T follicular helper cell (primary cell): ENCODE results near the gene DTNB.
"Not testable (repeated sequence)": the region's sequence is repeated elsewhere in the genome, so short reads cannot be mapped to it uniquely, and the experiment has no call there.

ENCODE experiments used
- DNase-seq: peaks from one replicate; pipeline ENCODE4 v3.0.0-alpha.2; 2020; ENCODE audit warnings: low read depth

DTNB gene

GRCh38 chr2:25589676-25590205 is 83.6 kb downstream of the DTNB start:
- no peak for DNase-seq

DNA sequence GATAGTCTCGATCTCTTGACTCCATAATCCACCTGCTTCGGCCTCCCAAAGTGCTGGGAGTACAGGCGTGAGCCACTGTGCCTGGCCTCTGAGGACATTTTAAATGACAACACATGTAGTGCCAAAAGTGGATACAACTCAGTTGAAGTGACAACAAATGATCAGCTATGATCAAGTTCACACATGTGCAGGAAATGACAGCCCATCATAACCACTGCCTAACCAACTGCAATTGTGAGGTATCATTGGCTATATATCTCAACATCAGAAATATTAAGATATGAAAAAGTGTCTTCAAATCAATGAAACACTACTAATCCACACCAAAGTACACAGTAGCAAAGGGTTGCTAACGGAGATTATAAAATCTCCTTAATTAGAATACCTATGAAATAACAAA is 84.8 kb downstream of the DTNB start:
- DNase-seq: no peak

- no peak for DNase-seq
These were observed 86.0 kb downstream of the DTNB start for GRCh38 chr2:25587361-25587760.

DNA sequence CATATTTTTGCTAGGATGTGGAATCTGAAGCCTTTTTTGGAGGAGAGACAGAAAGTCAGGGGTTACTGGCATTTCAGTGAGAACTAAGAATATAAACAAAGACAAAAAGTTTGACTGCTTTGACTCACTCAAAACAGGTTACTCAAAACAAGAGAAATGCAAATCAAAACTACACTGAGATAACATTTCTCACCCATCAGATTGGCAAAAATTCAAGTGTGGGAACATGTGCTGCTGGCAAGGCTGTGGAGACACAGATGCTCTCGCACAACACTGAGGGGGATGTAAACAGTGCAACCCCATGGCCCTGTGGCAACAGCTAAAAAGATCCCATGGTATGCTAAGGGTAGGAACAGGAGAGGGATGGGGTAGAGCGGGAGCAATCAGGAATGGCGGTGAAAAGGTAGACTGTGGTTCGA is 86.6 kb downstream of the DTNB start:
- no peak for DNase-seq

- DNase-seq: no peak
These were observed 88.2 kb downstream of the DTNB start for GRCh38 chr2:25585189-25585588.

DNA sequence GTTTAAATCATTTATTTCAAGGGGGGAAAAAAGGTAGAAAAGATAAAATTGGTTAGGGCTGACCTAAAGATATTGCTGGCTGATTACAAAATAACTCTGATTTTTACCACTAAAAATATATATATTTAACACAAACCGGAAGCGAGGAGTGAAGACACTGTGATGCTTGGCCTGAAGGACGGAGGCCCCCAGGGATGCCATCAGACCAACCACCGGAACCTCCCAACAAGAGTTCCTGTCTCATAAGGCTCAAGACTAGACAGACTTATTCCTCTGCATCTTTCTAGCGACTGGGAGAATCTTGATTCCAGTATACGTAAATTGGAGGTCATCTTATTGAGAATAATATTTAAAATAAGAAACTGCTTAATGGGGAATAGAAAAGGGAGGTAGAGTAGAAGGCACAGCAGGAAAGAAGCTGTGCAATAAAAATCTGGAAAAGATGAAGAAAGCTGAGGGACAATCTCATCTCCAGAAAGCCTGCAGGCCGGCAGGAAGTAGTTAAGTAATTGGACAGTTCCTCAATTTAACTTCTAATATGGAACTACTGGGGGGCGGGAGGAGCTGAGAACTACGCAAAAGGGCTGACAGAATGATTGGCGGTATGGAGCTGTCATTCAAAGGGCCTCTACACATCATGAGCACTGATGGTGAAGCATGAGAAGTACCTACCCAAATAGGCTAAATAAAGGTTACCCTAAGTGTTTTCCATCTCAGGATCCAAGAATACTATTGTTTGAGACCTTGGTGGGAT is 91.1 kb downstream of the DTNB start:
- DNase-seq: no peak

DNA sequence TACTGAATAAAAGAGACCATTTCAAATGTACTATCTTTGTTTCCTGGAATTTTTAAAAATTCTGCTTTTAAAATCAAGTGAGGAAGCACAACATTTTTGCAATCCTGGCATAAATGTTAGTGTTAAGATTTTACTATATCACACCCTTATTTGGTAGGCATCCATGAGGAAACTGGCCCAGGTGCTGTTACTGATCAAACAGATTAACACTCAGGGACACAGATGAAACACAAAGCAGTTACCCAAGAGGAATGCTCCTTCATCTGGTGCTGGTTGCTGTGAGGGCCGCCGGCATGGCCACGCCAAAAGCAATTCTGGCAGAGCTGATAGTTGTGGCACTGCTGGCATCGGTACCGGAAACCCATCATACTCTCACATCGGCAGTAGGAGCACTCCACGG is 96.8 kb downstream of the DTNB start:
- no peak for DNase-seq

DNA sequence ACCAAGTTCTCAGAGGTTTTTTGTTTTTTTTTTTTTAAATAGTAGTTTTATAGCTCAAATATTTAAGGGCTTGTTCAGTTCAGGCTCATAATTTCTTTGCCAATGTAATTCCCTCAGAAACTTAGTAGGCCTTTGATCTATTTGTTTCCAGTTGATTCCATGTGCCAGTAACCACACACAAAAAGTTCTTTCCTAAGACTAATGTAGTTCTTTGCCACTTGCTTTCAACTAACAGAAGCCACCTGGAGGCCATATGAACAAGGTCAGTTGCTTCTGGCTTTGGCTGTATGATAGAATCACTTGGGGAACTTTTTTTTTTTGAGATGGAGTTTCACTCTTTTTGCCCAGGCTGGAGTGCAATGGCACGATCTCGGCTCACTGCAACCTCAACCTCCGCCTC is 100.7 kb downstream of the DTNB start:
- no peak for DNase-seq

DNA sequence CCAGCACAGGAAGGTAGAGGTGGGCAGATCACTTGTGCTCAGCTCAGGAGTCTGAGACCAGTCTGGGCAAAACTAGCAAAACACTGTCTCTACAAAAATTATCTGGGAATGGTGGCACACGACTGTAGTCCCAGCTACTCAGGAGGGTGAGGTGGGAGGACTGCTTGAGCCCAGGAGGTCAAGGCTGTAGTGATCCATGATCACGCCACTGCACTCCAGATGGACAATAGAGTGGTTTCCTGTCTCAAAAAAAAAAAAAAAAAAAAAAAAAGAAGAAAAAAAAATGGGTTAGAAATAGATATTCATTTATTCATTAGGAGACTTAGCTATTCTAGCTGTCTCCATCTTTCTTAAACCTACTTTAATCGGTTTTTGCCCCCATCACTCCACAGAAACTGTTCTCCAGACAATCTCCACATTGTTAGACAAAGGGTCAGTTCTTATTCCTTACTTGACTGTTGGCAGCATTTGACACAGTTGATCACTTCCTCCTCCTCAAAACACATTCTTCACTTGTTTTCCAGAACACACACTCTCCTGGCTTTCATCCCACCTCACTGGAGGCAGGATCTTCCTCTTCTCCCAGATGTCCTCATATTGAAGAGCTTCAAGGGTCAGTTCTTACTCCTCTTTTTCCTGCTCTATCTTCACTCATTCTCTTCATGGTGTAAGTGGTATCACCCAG is 103.1 kb downstream of the DTNB start:
- DNase-seq: no peak

- DNase-seq: no peak
These were observed 106.0 kb downstream of the DTNB start for GRCh38 chr2:25567406-25567805.

DNA sequence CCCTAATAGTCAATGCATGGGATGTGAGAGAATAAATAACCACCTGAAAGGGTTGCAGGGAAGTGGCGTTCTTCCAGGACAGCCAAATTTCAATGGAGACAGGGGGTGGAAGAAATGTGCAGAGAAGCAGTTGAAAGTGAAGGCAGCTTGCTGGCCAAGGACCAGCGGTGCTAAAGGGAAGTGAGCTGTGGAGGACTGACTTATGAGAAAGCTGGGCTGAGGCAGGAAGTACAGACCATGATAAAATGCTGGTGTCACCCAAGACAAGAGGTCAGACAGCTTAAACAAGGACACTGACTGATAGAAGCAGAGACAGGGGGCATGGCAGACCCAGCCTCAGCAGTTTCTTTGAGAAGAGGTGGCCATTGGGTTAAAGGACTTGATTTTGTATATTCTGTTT is 106.7 kb downstream of the DTNB start:
- no peak for DNase-seq

- DNase-seq: no peak
These were observed 107.3 kb downstream of the DTNB start for GRCh38 chr2:25566094-25566493.

DNA sequence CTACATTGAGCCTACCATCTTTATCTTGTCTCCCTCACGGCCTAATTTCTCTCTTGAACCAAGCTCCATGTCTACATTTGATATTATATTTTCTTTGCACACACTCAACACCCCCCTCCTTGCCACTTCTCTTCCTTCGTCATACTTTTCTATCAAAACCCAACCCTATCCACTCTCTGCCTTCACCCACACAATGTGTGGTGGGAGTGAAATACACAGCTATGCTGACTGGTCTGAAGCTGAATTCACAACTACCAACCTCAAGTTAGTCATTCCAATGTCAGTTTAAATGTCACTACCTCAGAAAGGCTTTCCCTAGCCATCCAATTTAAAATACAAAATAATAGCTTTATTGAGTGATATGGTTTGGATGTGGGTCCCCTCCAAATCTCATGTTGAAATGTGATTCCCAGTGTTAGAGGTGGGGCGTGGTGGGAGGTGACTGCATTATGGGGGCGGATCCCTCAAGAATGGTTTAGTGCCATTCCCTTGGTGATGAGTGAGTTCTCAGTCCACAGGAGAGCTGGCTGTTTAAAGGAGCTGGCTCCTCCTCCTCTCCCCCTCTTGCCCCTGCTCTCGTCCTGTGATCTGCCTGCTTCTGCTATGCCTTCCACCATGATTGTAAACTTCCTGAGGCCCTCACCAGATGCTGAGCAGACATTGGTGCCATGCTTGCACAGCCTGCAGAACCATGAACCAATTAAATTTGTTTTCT is 112.1 kb downstream of the DTNB start:
- no peak for DNase-seq

DNA sequence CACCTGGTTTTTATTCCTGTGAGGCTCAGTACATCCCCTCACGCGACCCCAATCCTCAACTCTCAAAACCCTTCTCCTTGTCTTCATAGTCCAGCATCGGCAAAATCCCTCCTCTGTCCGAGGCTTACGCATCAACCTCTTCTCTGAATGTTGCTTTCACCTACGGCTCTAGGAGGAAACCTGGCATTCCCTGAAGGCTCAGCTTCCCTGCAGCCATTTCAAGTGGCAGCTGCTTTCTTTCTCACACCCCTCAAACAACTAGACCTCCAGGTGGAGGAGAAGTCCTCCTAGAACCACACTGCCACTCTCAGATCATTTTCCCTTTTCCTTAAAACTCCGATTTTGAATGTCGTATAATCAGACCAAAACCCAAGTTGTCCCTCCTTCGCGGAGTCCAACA is 114.2 kb downstream of the DTNB start:
- DNase-seq: no peak

DNA sequence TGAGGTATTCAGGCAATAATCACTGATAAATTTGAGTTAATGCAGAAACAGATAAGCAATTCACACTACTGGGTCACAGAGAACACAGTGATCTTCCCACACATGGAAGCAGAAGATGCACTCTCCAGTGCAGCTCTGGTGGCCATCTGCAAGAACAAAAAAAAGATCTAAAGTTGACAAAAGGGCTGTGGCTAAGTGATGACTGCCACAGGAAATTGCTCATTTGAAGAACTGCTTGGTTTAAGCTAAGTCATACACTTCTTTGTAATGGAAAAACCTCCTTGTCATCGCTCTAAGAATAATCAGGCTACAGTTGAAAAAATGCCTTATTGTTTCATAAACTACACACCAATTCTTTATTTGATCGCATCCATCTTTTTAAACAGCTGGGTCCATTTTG is 115.1 kb downstream of the DTNB start:
- DNase-seq: no peak

DNA sequence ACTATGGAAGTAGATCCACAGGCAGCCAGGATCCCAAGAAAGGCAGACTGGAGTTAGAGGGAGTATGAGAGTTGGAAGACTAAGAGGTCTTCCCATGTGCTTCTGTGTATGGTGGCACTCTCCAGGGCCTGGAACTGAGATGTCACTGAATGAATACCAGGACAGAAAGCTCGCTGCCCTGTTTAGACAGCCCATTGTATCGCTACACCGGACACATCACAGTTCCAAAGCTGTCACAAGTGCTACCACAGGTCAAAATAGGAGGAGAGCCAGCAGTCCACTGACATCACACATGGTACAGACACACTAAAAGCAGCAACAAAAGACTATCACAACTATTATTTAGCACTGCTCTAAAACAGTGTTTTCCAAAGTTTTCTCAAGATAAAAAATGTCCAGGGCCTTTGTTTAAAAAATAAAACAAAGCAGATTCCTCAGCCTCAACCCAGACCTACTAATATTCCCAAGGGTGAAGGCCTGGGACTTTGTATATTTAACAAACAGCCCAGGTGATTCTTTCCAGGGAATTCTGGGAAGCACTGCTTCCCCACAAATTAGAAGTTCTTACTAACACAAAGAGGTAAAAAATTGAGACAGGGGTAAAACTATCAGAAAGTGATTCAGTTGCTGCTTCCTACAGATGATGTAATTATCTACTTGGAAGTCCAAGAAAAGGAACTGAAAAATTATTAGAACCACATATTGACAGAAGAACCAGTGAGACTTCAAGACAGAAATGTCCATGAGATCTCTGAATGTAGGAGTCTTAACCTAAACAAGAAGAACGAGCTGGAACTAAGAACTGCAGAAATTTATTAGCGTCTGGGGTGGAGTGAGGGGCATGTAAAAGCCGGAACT is 116.0 kb downstream of the DTNB start:
- DNase-seq: no peak

DNA sequence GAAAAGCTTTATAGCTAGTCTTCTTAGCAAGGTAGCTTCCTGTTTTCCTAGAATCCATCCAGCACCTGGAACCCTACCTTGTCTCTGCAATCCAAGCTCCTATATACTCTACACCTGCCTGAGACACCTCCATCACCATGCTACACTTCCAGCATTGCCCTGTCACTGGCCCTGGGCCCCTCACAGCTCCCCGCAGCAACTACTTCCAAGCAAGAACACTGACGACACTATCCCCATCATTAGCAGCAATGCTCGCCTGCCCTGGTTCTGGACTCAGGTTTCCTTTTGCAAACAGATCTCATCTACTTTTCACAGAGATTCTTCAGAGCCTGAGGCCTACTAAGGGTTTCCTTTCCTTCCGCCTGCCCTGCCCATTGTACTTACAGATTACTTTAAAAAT is 121.1 kb downstream of the DTNB start:
- DNase-seq: no peak

DNA sequence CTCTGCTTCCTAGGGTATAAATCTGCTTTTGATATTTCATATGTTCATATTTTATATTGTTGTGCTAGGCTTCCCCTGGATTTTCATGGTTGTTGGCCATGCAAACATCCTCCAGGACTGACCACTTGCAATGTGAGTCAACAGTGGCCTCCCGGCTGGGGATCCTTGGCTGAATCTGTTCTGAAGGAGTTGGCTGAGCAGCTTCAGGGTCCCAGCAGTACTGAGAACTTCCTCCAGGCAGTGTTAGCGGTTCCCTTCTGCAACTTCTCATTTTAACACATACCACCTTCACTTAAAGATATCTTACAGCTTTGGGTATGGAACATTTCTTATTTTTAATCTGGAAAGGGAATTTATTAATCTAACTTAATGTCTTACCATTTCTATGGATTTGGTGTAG is 122.1 kb downstream of the DTNB start:
- no peak for DNase-seq

DNA sequence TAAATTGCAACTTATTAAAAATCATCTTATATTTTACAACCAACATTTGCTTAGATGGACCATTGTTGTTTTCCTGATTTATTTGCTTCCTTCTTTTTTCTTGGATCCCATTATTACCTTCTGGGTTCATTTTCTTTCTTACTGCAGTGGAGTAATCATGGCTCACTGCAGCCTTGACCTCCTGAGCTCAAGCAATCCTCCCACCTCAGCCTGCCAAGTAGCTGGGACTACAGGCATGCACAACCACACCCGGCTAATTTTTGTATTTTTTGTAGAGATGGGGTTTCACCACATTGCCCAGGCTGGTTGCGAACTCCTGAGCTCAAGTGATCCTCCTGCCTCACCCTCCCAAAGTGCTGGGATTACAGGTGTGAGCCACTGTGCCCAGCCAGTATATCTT is 123.8 kb downstream of the DTNB start:
- DNase-seq: not testable (repeated sequence)

DNA sequence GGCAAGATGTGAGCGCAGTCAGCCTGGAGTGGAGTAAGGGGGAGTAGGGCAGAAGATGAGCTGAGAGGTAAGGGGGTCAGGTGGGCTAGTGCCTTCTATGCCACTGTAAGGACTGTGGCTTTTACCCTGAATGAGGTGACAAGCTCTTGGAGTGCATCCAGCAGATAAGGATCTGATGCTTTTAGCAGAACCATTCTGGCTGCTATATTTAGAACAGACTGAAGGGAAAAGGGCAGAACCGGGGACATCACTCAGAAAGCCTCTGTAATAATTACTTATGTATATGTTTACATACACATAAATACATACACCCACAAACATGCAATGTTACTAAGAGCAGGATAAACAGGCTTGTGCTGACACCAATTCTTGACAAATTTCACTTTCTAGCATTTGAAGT is 124.8 kb downstream of the DTNB start:
- DNase-seq: no peak

- no peak for DNase-seq
These were observed 126.5 kb downstream of the DTNB start for GRCh38 chr2:25546852-25547251.

DNA sequence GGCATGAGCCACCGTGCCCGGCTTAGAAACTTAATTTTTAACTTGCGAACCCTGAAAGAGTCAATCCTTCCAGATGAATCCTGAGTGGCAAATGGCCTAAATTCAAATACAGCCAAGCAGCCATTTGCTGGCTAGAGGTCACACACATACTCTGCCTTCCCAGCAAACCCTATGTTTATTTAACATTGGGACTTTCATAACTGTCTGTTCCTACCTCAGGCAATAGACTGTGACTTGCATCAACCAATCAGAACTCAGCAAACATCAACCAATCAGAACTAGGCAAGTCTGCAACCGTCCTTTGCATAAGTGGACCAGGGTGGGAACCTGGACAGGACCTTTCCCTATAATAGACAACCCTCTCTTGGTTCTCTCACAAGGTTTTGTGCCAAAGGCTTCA is 127.5 kb downstream of the DTNB start:
- no peak for DNase-seq
